K562 (cell line): ENCODE results near the gene SLC24A3. TPM values are rescaled to one million over a fixed set of nuclear protein-coding genes. Genes with fewer than 3 reads are reported as not detected.

ENCODE experiments used
- ATAC-seq: fragments of 200-7000 bp; cut with Tn5 transposase; 3 replicates; pipeline ENCODE4 v1.9.1; 2020; ENCODE audit warnings: moderate library complexity
- BruUV-seq: library from RNA; stranded (reverse); fragments of 400-500 nt; replicated peaks from 2 replicates; lab custom pipeline; 2021; lab: Mats Ljungman, UMichigan
- CTCF ChIA-PET: fragments of 300-600 bp; formaldehyde crosslinking; extraction: SDS; loops from one replicate; lab custom pipeline; 2021; ENCODE audit warnings: low intra/inter-chr PET ratio; lab: Yijun Ruan, JAX
- POLR2A ChIA-PET: fragments of 300-600, 350-650 bp; sonication (Branson Sonifier 250); formaldehyde crosslinking; extraction: SDS; loops from one replicate; lab custom pipeline; 2021; ENCODE audit warnings: antibody characterized with exemption, inconsistent platforms; lab: Yijun Ruan, JAX
- DNase-seq, 4 experiments: peaks; one replicate each; pipeline versions ENCODE4 v3.0.0 to v3.0.0-alpha.2; 2011 to 2018; ENCODE audit warnings: low spot score in 3 of 4, mixed read lengths in 3 of 4; ENCODE audit errors: extremely low read depth in 1 of 4
- FAIRE-seq: peaks from 2 replicates; lab custom pipeline; 2011; peaks lifted over from hg19 to GRCh38; lab: Jason Lieb, UNC
- H2AFZ ChIP-seq: 2 replicates; pipeline ENCODE4 v1.6.0; 2011; ENCODE audit warnings: low read depth, low read length, control low read depth, inconsistent platforms
- H3K27ac ChIP-seq: fragments of 200-600 bp; 3 replicates; pipeline ENCODE4 v1.8.0; 2011; ENCODE audit warnings: low read depth, mild to moderate bottlenecking, control low read depth, inconsistent platforms, low read length, moderate library complexity, mixed read lengths; ENCODE audit errors: extremely low read depth
- H3K27me3 ChIP-seq, 2 experiments: fragments of 300-600 bp in 1 of 2; 2 replicates in 1 of 2; 3 replicates in 1 of 2; pipeline versions ENCODE4 v1.6.0 to v1.8.0; 2011; ENCODE audit warnings: inconsistent platforms in 2 of 2, low read length in 2 of 2, mild to moderate bottlenecking in 1 of 2, mixed read lengths in 1 of 2, moderate library complexity in 1 of 2; ENCODE audit not compliant: control insufficient read depth in 2 of 2, insufficient read depth in 2 of 2
- H3K36me3 ChIP-seq: fragments of 300-600 bp; 3 replicates; pipeline ENCODE4 v1.8.0; 2011; ENCODE audit warnings: mild to moderate bottlenecking, low read length, inconsistent platforms; ENCODE audit not compliant: control insufficient read depth, insufficient read depth
- H3K4me1 ChIP-seq, 2 experiments: fragments of 200-600 bp in 1 of 2; replicated peaks in 1 of 2; 2 replicates in 1 of 2; 3 replicates in 1 of 2; pipeline versions ENCODE4 v1.5.1 to v1.8.0; 2011; ENCODE audit warnings: inconsistent platforms in 2 of 2, low read length in 2 of 2, mild to moderate bottlenecking in 1 of 2, mixed read lengths in 1 of 2, moderate library complexity in 1 of 2; ENCODE audit not compliant: control insufficient read depth in 2 of 2, insufficient read depth in 2 of 2
- H3K4me2 ChIP-seq: 2 replicates; pipeline ENCODE4 v1.6.1; 2011; ENCODE audit warnings: low read length, control low read depth, inconsistent platforms, mixed read lengths; ENCODE audit not compliant: insufficient read depth
- H3K4me3 ChIP-seq: fragments of 200-600 bp; sonication (generic), shearing (Covaris generic); 2 replicates; pipeline ENCODE4 v1.5.1; 2016; ENCODE audit warnings: control low read depth, inconsistent platforms
- H3K79me2 ChIP-seq: fragments of 200-600 bp; 3 replicates; pipeline ENCODE4 v1.8.0; 2011; ENCODE audit warnings: low read length, inconsistent platforms; ENCODE audit not compliant: control insufficient read depth, insufficient read depth
- H3K9ac ChIP-seq, 2 experiments: 2 replicates each; pipeline versions ENCODE4 v1.6.0 to v1.6.1; 2011; ENCODE audit warnings: low read depth in 2 of 2, low read length in 2 of 2, control low read depth in 1 of 2, inconsistent platforms in 1 of 2, mild to moderate bottlenecking in 1 of 2, mixed read lengths in 1 of 2; ENCODE audit not compliant: insufficient read depth in 1 of 2
- H3K9me1 ChIP-seq: one replicate; pipeline ENCODE4 v1.6.0; 2011; ENCODE audit warnings: inconsistent platforms, mild to moderate bottlenecking, low read length, moderate library complexity; ENCODE audit not compliant: control insufficient read depth, insufficient read depth
- H3K9me3 ChIP-seq: replicated peaks from 2 replicates; pipeline ENCODE4 v1.5.1; 2011; ENCODE audit warnings: low read depth, low read length, inconsistent platforms; ENCODE audit not compliant: control insufficient read depth, insufficient read depth
- H4K20me1 ChIP-seq: replicated peaks from 2 replicates; pipeline ENCODE4 v1.6.1; 2011; ENCODE audit warnings: low read length, inconsistent platforms, mixed read lengths; ENCODE audit not compliant: control insufficient read depth, insufficient read depth
- CEBPZ ChIP-seq: fragments of 150-350 bp; IDR thresholded peaks from 2 replicates; pipeline ENCODE4 v1.6.1; 2014; ENCODE audit warnings: low read depth, mild to moderate bottlenecking, low read length, borderline replicate concordance
- COPS2 ChIP-seq: fragments of 450-650 bp; conservative IDR thresholded peaks from 2 replicates; pipeline ENCODE4 v1.6.1; 2016; ENCODE audit warnings: mild to moderate bottlenecking, moderate library complexity
- HDAC8 ChIP-seq: fragments of 450-650 bp; IDR thresholded peaks from 2 replicates; pipeline ENCODE4 v1.6.1; 2016; ENCODE audit warnings: mild to moderate bottlenecking, missing genetic modification characterization, moderate library complexity, missing compliant biosample characterization
- HNRNPUL1 ChIP-seq: fragments of 200-400 bp; formaldehyde crosslinking; IDR thresholded peaks from 2 replicates; pipeline ENCODE4 v1.6.1; 2017; ENCODE audit warnings: low read length
- IRF2 ChIP-seq: sonication (generic); formaldehyde crosslinking; IDR thresholded peaks from 2 replicates; pipeline ENCODE4 v1.8.1; 2022; ENCODE audit warnings: mild to moderate bottlenecking, missing genetic modification reagents
- NR0B1 ChIP-seq: fragments of 450-650 bp; IDR thresholded peaks from one replicate; pipeline ENCODE4 v1.6.1; 2018; ENCODE audit warnings: mild to moderate bottlenecking, moderate library complexity; ENCODE audit not compliant: partially characterized antibody
- SMC3 ChIP-seq: conservative IDR thresholded peaks from 2 replicates; pipeline ENCODE4 v1.6.1; 2011; ENCODE audit warnings: low read depth, low read length, improper control_type of control experiment; ENCODE audit not compliant: insufficient read depth
- SRSF3 ChIP-seq: fragments of 200-400 bp; formaldehyde crosslinking; IDR thresholded peaks from 2 replicates; pipeline ENCODE4 v1.6.1; 2016; ENCODE audit warnings: mild to moderate bottlenecking, low read length, moderate library complexity; ENCODE audit not compliant: insufficient read depth
- TCF7L2 ChIP-seq: fragments of 150-350 bp; IDR thresholded peaks from 2 replicates; pipeline ENCODE4 v1.6.1; 2016; ENCODE audit warnings: low read depth, mild to moderate bottlenecking, low read length, moderate library complexity
- ZNF316 ChIP-seq: fragments of 450-650 bp; IDR thresholded peaks from 2 replicates; pipeline ENCODE4 v1.6.1; 2016
- ZSCAN32 ChIP-seq: fragments of 450-650 bp; formaldehyde crosslinking; IDR thresholded peaks from 2 replicates; pipeline ENCODE4 v1.4.0; 2020; ENCODE audit warnings: mild to moderate bottlenecking, moderate library complexity
- WGBS: fragments of 100-300 bp; shearing (Covaris generic); methylation state at CpG from one replicate; pipeline ENCODE4 v1.1.6; 2016; ENCODE audit warnings: low coverage, mixed read lengths; ENCODE audit not compliant: insufficient coverage; ENCODE audit errors: missing lambda C conversion rate; 5-methylcytosine and 5-hydroxymethylcytosine counted together
- in situ Hi-C: fragments of 300-500 bp; cut with MboI; formaldehyde crosslinking; loops from 4 replicates; pipeline ENCODE4 v1.15.0; 2018; ENCODE audit warnings: inconsistent platforms, mixed read lengths
- intact Hi-C: fragments of 100-400 bp; cut with micrococcal nuclease; formaldehyde crosslinking; loops from 2 replicates; pipeline ENCODE4 v1.14.2; 2022
- polyA plus RNA-seq, 8 experiments: library from polyadenylated mRNA; depleted of rRNA in 4 of 8; stranded (reverse) in 5 of 8; unstranded in 3 of 8; fragments of >200 nt; fragmentation: Nextera tagmentation in 2 of 8; fragmentation: Illumina TruSeq in 1 of 8; extraction: Ambion mirVana in 2 of 8; extraction: Trizol in 1 of 8; gene quantifications; 2 replicates each; pipeline versions ENCODE4 v1.2.1 to v1.2.3, GENCODE V29; 2011 to 2014; ENCODE audit warnings: inconsistent platforms in 1 of 8, missing spikeins in 1 of 8
- total RNA-seq, 7 experiments: library from RNA; depleted of rRNA in 6 of 7; stranded (reverse); fragments of >200 nt in 6 of 7; fragmentation: Illumina TruSeq in 2 of 7; extraction: Trizol in 2 of 7; gene quantifications; 2 replicates each; pipeline versions ENCODE4 v1.2.1 to v1.2.3, GENCODE V29; 2011 to 2021; ENCODE audit warnings: low replicate concordance in 1 of 7
- TF ChIP-seq, protein P1 (sequence below): sonication (generic); formaldehyde crosslinking; IDR thresholded peaks from 2 replicates; pipeline ENCODE4 v1.9.0; 2022; ENCODE audit warnings: mild to moderate bottlenecking, missing genetic modification reagents

Gene SLC24A3
- total and polyA plus RNA-seq, 9 of the 15 experiments (the other 6 are each of a cell fraction or from before 2014, with no cell fraction given): not detected

GRCh38 chr20:19615629-19616028 lies 403.2 kb downstream of the SLC24A3 start:
- Histone ChIP-seq H3K27ac (no peak overlapping the region), H3K9me3 (no peaks in the 10 kb centered on the region), H3K9me1 (no peaks in the 10 kb centered on the region), H3K36me3 (no peaks in the 10 kb centered on the region), H3K79me2 (no peaks in the 10 kb centered on the region), H3K4me3 (no peak overlapping the region), H3K9ac (no peak overlapping the region), H3K4me1 (no peaks in the 10 kb centered on the region), H3K4me2 (no peak overlapping the region), H4K20me1 (no peaks in the 10 kb centered on the region), H2AFZ (no peak overlapping the region), H3K27me3 (no peaks in the 10 kb centered on the region)
- ATAC-seq: no peak
- BruUV-seq: no TSS peak
- in situ Hi-C loops: no loop called here
- FAIRE-seq: no peak
- intact Hi-C loops: no loop called here
- no peak for DNase-seq
- TF ChIP-seq IRF2 (no peak), SRSF3 (no peak)
- TF ChIP-seq, protein P1, sequence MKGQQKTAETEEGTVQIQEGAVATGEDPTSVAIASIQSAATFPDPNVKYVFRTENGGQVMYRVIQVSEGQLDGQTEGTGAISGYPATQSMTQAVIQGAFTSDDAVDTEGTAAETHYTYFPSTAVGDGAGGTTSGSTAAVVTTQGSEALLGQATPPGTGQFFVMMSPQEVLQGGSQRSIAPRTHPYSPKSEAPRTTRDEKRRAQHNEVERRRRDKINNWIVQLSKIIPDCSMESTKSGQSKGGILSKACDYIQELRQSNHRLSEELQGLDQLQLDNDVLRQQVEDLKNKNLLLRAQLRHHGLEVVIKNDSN (CRISPR knock-in tag): no peak
- CTCF ChIA-PET: no interaction called here
- POLR2A ChIA-PET: no interaction called here

GRCh38 chr20:19616081-19616480 lies 403.6 kb downstream of the SLC24A3 start:
- H3K27ac ChIP-seq: no peak overlapping the region
- no peak overlapping the region for H2AFZ ChIP-seq
- H3K4me1 ChIP-seq: no peaks in the 10 kb centered on the region
- no peak overlapping the region for H3K4me2 ChIP-seq
- no peak for DNase-seq
- no peaks in the 10 kb centered on the region for H3K9me3 ChIP-seq
- no peak for FAIRE-seq
- WGBS: 0% methylated on average over 2 of the region's 2 CpGs
- ChIA-PET POLR2A (no interaction called here), CTCF (no interaction called here)
- intact Hi-C loops: no loop called here
- in situ Hi-C loops: no loop called here
- no peaks in the 10 kb centered on the region for H3K9me1 ChIP-seq
- no peaks in the 10 kb centered on the region for H4K20me1 ChIP-seq
- no peaks in the 10 kb centered on the region for H3K36me3 ChIP-seq
- BruUV-seq: no TSS peak
- no peak overlapping the region for H3K9ac ChIP-seq
- H3K27me3 ChIP-seq: no peaks in the 10 kb centered on the region
- no peak overlapping the region for H3K4me3 ChIP-seq
- H3K79me2 ChIP-seq: no peaks in the 10 kb centered on the region
- no peak for ATAC-seq
- TF ChIP-seq HNRNPUL1 (no peak), ZSCAN32 (CRISPR knock-in tag) (no peak), ZNF316 (no peak), HDAC8 (tag) (no peak), TCF7L2 (no peak), CEBPZ (no peak), NR0B1 (no peak), SMC3 (no peak), COPS2 (no peak)
